ENCODE measurements around the gene AKT3.

AKT3 gene

GRCh38 chr1:243837907-243838535, 12.0 kb downstream of the AKT3 start:
- H2BK15ac ChIP-seq (ENCODE audit: low read length) = no peak overlapping the region
- no peak overlapping the region for H3K14ac ChIP-seq (ENCODE audit: low read length)
- H2BK5ac ChIP-seq (ENCODE audit: low read length) = no peak overlapping the region
- no peak overlapping the region for H3K4me3 ChIP-seq (ENCODE audit: low read length in 2 of 2)
- H3K27me3 ChIP-seq (ENCODE audit: control insufficient read depth in 3 of 3, insufficient read depth in 3 of 3, low read depth in 1 of 3, low read length in 3 of 3) = no peaks in the 10 kb centered on the region
- no peak overlapping the region for H3K18ac ChIP-seq (ENCODE audit: low read length)
- peaks cover 1 to 2% of the 10 kb centered on the region in 2 donors for H3K4me1 ChIP-seq (ENCODE audit: control insufficient read depth in 2 of 2, insufficient read depth in 1 of 2, low read depth in 1 of 2, low read length in 2 of 2)
- peaks cover 2 to 62% of the 10 kb centered on the region in 2 donors for H3K36me3 ChIP-seq (replicated peaks in 1 of 2; ENCODE audit: control insufficient read depth in 2 of 2, insufficient read depth in 2 of 2, low read length in 2 of 2)
- H3K79me1 ChIP-seq (ENCODE audit: low read depth, low read length) = peaks cover 4% of the 10 kb centered on the region
- H4K91ac ChIP-seq (ENCODE audit: low read depth, low read length, poor library complexity) = no peak overlapping the region
- no peak overlapping the region for H3K23ac ChIP-seq (ENCODE audit: low read depth, low read length, poor library complexity)
- H3K4ac ChIP-seq (ENCODE audit: low read length) = no peak overlapping the region
- H2BK120ac ChIP-seq (ENCODE audit: low read depth, low read length) = no peak overlapping the region
- no peak for DNase-seq (ENCODE audit: low spot score)
- no peak overlapping the region for H3K27ac ChIP-seq (replicated peaks; ENCODE audit: low read length)
- no peak overlapping the region for H4K8ac ChIP-seq (ENCODE audit: low read depth, low read length)
- H2AK5ac ChIP-seq (ENCODE audit: low read depth, low read length) = no peak overlapping the region
- H3K9me3 ChIP-seq (replicated peaks in 1 of 2; ENCODE audit: control insufficient read depth in 2 of 2, insufficient read depth in 1 of 2, low read depth in 1 of 2, low read length in 2 of 2) = peaks cover 5 to 73% of the 10 kb centered on the region in 2 donors
- no peak overlapping the region for H2BK12ac ChIP-seq (ENCODE audit: low read length)
- H3K4me2 ChIP-seq (ENCODE audit: insufficient read depth, low read length, poor library complexity, severe bottlenecking) = no peak overlapping the region
- no CpG with 5 or more reads among the region's 1 CpG for WGBS, 2 donors (ENCODE audit: extremely low coverage in 2 of 2, insufficient read length in 2 of 2, insufficient replicate concordance in 1 of 2)
- no peak overlapping the region for H3K9ac ChIP-seq (ENCODE audit: low read depth, low read length, poor library complexity)
- H2AFZ ChIP-seq (ENCODE audit: low read length) = no peak overlapping the region

GRCh38 chr1:243834130-243834529, 15.9 kb downstream of the AKT3 start:
- Histone ChIP-seq H3K4me3 (ENCODE audit: low read length in 2 of 2) (no peak overlapping the region), H3K4ac (ENCODE audit: low read length) (no peak overlapping the region), H3K79me1 (ENCODE audit: low read depth, low read length) (peaks cover 2% of the 10 kb centered on the region), H3K36me3 (replicated peaks in 1 of 2; ENCODE audit: control insufficient read depth in 2 of 2, insufficient read depth in 2 of 2, low read length in 2 of 2) (peaks cover 2 to 40% of the 10 kb centered on the region in 2 donors), H4K8ac (ENCODE audit: low read depth, low read length) (no peak overlapping the region), H3K27ac (replicated peaks; ENCODE audit: low read length) (no peak overlapping the region), H2BK5ac (ENCODE audit: low read length) (no peak overlapping the region), H3K9me3 (replicated peaks in 1 of 2; ENCODE audit: control insufficient read depth in 2 of 2, insufficient read depth in 1 of 2, low read depth in 1 of 2, low read length in 2 of 2) (peaks cover 5 to 54% of the 10 kb centered on the region in 2 donors), H3K4me1 (ENCODE audit: control insufficient read depth in 2 of 2, insufficient read depth in 1 of 2, low read depth in 1 of 2, low read length in 2 of 2) (no peaks in the 10 kb centered on the region), H3K4me2 (ENCODE audit: insufficient read depth, low read length, poor library complexity, severe bottlenecking) (no peak overlapping the region), H3K27me3 (ENCODE audit: control insufficient read depth in 3 of 3, insufficient read depth in 3 of 3, low read depth in 1 of 3, low read length in 3 of 3) (no peaks in the 10 kb centered on the region), H3K23ac (ENCODE audit: low read depth, low read length, poor library complexity) (no peak overlapping the region), H2BK12ac (ENCODE audit: low read length) (no peak overlapping the region), H4K91ac (ENCODE audit: low read depth, low read length, poor library complexity) (no peak overlapping the region), H3K18ac (ENCODE audit: low read length) (no peak overlapping the region), H2AFZ (ENCODE audit: low read length) (no peak overlapping the region), H2BK15ac (ENCODE audit: low read length) (no peak overlapping the region), H2AK5ac (ENCODE audit: low read depth, low read length) (no peak overlapping the region), H3K9ac (ENCODE audit: low read depth, low read length, poor library complexity) (no peak overlapping the region), H3K14ac (ENCODE audit: low read length) (no peak overlapping the region), H2BK120ac (ENCODE audit: low read depth, low read length) (no peak overlapping the region)
- DNase-seq (ENCODE audit: low spot score) = no peak
- no CpG with 5 or more reads among the region's 4 CpGs for WGBS, 2 donors (ENCODE audit: extremely low coverage in 2 of 2, insufficient read length in 2 of 2, insufficient replicate concordance in 1 of 2)

- Histone ChIP-seq H3K4me1 (ENCODE audit: control insufficient read depth in 2 of 2, insufficient read depth in 1 of 2, low read depth in 1 of 2, low read length in 2 of 2) (no peaks in the 10 kb centered on the region), H3K14ac (ENCODE audit: low read length) (no peak overlapping the region), H3K4ac (ENCODE audit: low read length) (no peak overlapping the region), H3K4me2 (ENCODE audit: insufficient read depth, low read length, poor library complexity, severe bottlenecking) (no peak overlapping the region), H2BK5ac (ENCODE audit: low read length) (no peak overlapping the region), H4K91ac (ENCODE audit: low read depth, low read length, poor library complexity) (no peak overlapping the region), H3K27me3 (ENCODE audit: control insufficient read depth in 3 of 3, insufficient read depth in 3 of 3, low read depth in 1 of 3, low read length in 3 of 3) (no peaks in the 10 kb centered on the region), H2AK5ac (ENCODE audit: low read depth, low read length) (no peak overlapping the region), H3K4me3 (ENCODE audit: low read length in 2 of 2) (no peak overlapping the region), H4K8ac (ENCODE audit: low read depth, low read length) (no peak overlapping the region), H2AFZ (ENCODE audit: low read length) (no peak overlapping the region), H3K18ac (ENCODE audit: low read length) (no peak overlapping the region), H3K9ac (ENCODE audit: low read depth, low read length, poor library complexity) (no peak overlapping the region), H3K23ac (ENCODE audit: low read depth, low read length, poor library complexity) (no peak overlapping the region), H3K36me3 (replicated peaks in 1 of 2; ENCODE audit: control insufficient read depth in 2 of 2, insufficient read depth in 2 of 2, low read length in 2 of 2) (peaks cover 2 to 33% of the 10 kb centered on the region in 2 donors), H3K79me1 (ENCODE audit: low read depth, low read length) (peaks cover 2% of the 10 kb centered on the region), H3K9me3 (replicated peaks in 1 of 2; ENCODE audit: control insufficient read depth in 2 of 2, insufficient read depth in 1 of 2, low read depth in 1 of 2, low read length in 2 of 2) (peaks cover 4 to 29% of the 10 kb centered on the region in 2 donors), H2BK15ac (ENCODE audit: low read length) (no peak overlapping the region), H2BK120ac (ENCODE audit: low read depth, low read length) (no peak overlapping the region), H3K27ac (replicated peaks; ENCODE audit: low read length) (no peak overlapping the region), H2BK12ac (ENCODE audit: low read length) (no peak overlapping the region)
- no peak for DNase-seq (ENCODE audit: low spot score)
- WGBS, 2 donors (ENCODE audit: extremely low coverage in 2 of 2, insufficient read length in 2 of 2, insufficient replicate concordance in 1 of 2) = no CpG with 5 or more reads among the region's 3 CpGs
These were observed 18.6 kb downstream of the AKT3 start for GRCh38 chr1:243831463-243831862.

- Histone ChIP-seq H3K4me3 (ENCODE audit: low read length in 2 of 2) (no peak overlapping the region), H3K27me3 (ENCODE audit: control insufficient read depth in 3 of 3, insufficient read depth in 3 of 3, low read depth in 1 of 3, low read length in 3 of 3) (no peaks in the 10 kb centered on the region), H2BK120ac (ENCODE audit: low read depth, low read length) (no peak overlapping the region), H3K14ac (ENCODE audit: low read length) (no peak overlapping the region), H2BK15ac (ENCODE audit: low read length) (no peak overlapping the region), H3K4me1 (ENCODE audit: control insufficient read depth in 2 of 2, insufficient read depth in 1 of 2, low read depth in 1 of 2, low read length in 2 of 2) (no peaks in the 10 kb centered on the region), H4K91ac (ENCODE audit: low read depth, low read length, poor library complexity) (no peak overlapping the region), H4K8ac (ENCODE audit: low read depth, low read length) (no peak overlapping the region), H3K79me1 (ENCODE audit: low read depth, low read length) (peaks cover 1% of the 10 kb centered on the region), H3K4ac (ENCODE audit: low read length) (no peak overlapping the region), H3K9me3 (replicated peaks in 1 of 2; ENCODE audit: control insufficient read depth in 2 of 2, insufficient read depth in 1 of 2, low read depth in 1 of 2, low read length in 2 of 2) (peaks cover 0 to 22% of the 10 kb centered on the region in 2 donors), H3K36me3 (replicated peaks in 1 of 2; ENCODE audit: control insufficient read depth in 2 of 2, insufficient read depth in 2 of 2, low read length in 2 of 2) (peaks cover 0 to 16% of the 10 kb centered on the region in 2 donors), H3K27ac (replicated peaks; ENCODE audit: low read length) (no peak overlapping the region), H3K23ac (ENCODE audit: low read depth, low read length, poor library complexity) (no peak overlapping the region), H3K4me2 (ENCODE audit: insufficient read depth, low read length, poor library complexity, severe bottlenecking) (no peak overlapping the region), H2BK5ac (ENCODE audit: low read length) (no peak overlapping the region), H3K18ac (ENCODE audit: low read length) (no peak overlapping the region), H2BK12ac (ENCODE audit: low read length) (no peak overlapping the region), H2AFZ (ENCODE audit: low read length) (no peak overlapping the region), H3K9ac (ENCODE audit: low read depth, low read length, poor library complexity) (no peak overlapping the region), H2AK5ac (ENCODE audit: low read depth, low read length) (no peak overlapping the region)
- DNase-seq (ENCODE audit: low spot score) = no peak
These were observed 22.8 kb downstream of the AKT3 start for GRCh38 chr1:243827206-243827605.

All from neuronal stem cell (in vitro differentiated cells).